Neural crest cell (in vitro differentiated cells): ENCODE results near the gene TMEM150A. TPM values are rescaled to one million over a fixed set of nuclear protein-coding genes. Genes with fewer than 3 reads are reported as not detected.

Source experiments
- DNase-seq: peaks from one replicate; pipeline ENCODE4 v3.0.0; 2021; ENCODE audit warnings: low read depth, mixed read lengths, low spot score
- H3K27ac Mint-ChIP-seq: one replicate; pipeline ENCODE4 v1.8.0; 2021; ENCODE audit warnings: mild to moderate bottlenecking, mixed read lengths; ENCODE audit not compliant: unreplicated experiment
- H3K27me3 Mint-ChIP-seq: 2 replicates; pipeline ENCODE4 v1.8.0; 2021; ENCODE audit warnings: low read depth, mild to moderate bottlenecking, mixed read lengths
- H3K36me3 Mint-ChIP-seq: 2 replicates; pipeline ENCODE4 v1.8.0; 2021; ENCODE audit warnings: low read depth, mild to moderate bottlenecking, mixed read lengths
- H3K4me1 Mint-ChIP-seq: 2 replicates; pipeline ENCODE4 v1.8.0; 2021; ENCODE audit warnings: mixed read lengths
- H3K4me3 Mint-ChIP-seq: one replicate; pipeline ENCODE4 v1.8.0; 2021; ENCODE audit warnings: mild to moderate bottlenecking, mixed read lengths
- H3K9me3 Mint-ChIP-seq: 2 replicates; pipeline ENCODE4 v1.8.0; 2021; ENCODE audit warnings: mixed read lengths
- total RNA-seq: library from RNA; stranded (reverse); gene quantifications from 2 replicates; pipeline ENCODE4 v1.2.1, GENCODE V29; 2021
- TF ChIP-seq, protein P1 (sequence below): fragments of 200-600 bp; sonication (generic); conservative IDR thresholded peaks from 2 replicates; pipeline ENCODE4 v1.5.0; 2021; ENCODE audit warnings: antibody characterized with exemption, mild to moderate bottlenecking

The TMEM150A gene
- total RNA-seq, 1 donor from 2014 or later: 20.9 TPM

DNA sequence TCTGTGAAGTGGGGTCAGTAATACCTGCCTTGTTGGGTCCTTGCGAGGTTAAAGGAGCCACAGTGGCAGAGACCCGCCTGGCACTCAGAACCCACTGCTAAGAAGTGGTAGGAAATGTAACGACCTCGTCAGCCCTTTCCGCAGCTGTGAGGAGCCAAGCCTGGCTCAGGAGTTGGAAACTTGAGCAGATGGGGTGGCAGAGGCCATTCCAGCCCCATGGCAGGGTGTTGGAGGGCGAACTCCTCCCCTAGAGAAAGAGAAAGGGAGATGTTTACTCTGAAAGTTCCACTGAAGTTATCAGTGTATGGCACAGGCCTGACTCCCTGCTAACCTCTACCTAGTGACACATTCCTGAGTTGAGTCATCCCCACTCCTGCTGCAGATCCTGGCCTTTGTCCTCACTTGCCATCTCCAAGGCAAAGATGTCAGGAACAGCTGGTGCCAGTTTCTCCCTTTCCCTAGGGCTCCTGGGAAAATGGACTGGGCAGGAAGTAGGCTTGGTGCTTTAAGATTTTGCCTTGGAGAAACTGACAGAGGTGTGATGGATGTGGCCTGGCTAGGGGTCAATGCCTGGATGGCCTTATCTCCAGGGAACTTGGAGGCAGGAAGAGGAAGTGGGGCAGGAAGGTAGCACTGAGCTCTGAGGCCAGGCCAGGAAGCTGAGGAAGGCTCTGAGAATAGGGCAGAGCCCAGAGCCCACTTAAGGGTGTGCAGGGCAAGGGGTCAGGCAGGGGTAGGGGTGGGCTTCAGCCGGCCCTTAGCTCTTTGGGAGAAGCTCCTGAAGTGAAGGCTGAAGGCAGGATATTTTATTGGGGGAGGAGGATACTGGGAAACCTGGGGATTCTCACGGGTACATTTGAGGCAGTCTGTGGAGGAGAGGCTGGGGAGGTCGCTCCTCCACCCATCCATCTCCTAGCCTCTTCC is 17.4 kb downstream of the TMEM150A start:
- no peak for DNase-seq
- H3K9me3 Mint-ChIP-seq: no peaks in the 10 kb centered on the region
- H3K27ac Mint-ChIP-seq: no peak overlapping the region
- peaks cover 5% of the 10 kb centered on the region for H3K27me3 Mint-ChIP-seq
- TF ChIP-seq, protein P1, sequence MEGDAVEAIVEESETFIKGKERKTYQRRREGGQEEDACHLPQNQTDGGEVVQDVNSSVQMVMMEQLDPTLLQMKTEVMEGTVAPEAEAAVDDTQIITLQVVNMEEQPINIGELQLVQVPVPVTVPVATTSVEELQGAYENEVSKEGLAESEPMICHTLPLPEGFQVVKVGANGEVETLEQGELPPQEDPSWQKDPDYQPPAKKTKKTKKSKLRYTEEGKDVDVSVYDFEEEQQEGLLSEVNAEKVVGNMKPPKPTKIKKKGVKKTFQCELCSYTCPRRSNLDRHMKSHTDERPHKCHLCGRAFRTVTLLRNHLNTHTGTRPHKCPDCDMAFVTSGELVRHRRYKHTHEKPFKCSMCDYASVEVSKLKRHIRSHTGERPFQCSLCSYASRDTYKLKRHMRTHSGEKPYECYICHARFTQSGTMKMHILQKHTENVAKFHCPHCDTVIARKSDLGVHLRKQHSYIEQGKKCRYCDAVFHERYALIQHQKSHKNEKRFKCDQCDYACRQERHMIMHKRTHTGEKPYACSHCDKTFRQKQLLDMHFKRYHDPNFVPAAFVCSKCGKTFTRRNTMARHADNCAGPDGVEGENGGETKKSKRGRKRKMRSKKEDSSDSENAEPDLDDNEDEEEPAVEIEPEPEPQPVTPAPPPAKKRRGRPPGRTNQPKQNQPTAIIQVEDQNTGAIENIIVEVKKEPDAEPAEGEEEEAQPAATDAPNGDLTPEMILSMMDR: no peak
- no peak overlapping the region for H3K4me3 Mint-ChIP-seq
- peaks cover 24% of the 10 kb centered on the region for H3K4me1 Mint-ChIP-seq
- H3K36me3 Mint-ChIP-seq: no peaks in the 10 kb centered on the region

GRCh38 chr2:85584354-85584856 is 18.1 kb downstream of the TMEM150A start, which contains the start of gene VAMP5:
Gene VAMP5, plus strand, starts transcription at chr2:85584431. Its CDS starts 60 bp downstream, at chr2:85584491.
- Mint-ChIP-seq H3K4me1 (peaks cover 28% of the 10 kb centered on the region), H3K9me3 (no peaks in the 10 kb centered on the region), H3K36me3 (no peaks in the 10 kb centered on the region), H3K4me3 (no peak within 1 kb of the TSS), H3K27me3 (peaks cover 5% of the 10 kb centered on the region), H3K27ac (no peak within 1 kb of the TSS)
- no peak for DNase-seq
- TF ChIP-seq, protein P1: no peak

GRCh38 chr2:85583667-85584353 is 18.7 kb downstream of the TMEM150A start:
- H3K27ac Mint-ChIP-seq: no peak overlapping the region
- TF ChIP-seq, protein P1: no peak
- no peak for DNase-seq
- no peak overlapping the region for H3K4me3 Mint-ChIP-seq
- H3K27me3 Mint-ChIP-seq: peaks cover 10% of the 10 kb centered on the region
- no peaks in the 10 kb centered on the region for H3K36me3 Mint-ChIP-seq
- no peaks in the 10 kb centered on the region for H3K9me3 Mint-ChIP-seq
- H3K4me1 Mint-ChIP-seq: peaks cover 34% of the 10 kb centered on the region

DNA sequence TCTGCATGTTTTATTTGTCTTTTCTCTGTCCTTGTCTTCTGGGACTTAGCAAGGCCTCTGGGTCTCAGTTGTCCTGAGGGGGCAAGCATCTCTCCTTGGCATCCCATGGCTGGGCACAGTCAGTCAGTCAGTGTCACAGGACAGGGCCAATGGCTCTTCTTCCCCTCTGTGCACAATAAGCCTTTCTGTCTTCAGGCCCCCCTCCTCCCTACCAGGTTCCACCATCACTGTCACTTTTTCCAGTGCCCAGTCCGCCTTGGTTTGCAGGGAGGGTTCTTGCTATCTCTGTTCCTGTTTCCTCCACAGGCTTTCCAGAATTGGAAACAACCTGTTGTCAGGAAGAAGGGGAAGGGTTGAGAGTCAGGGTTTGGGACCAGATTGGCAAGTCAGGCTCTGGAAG is 20.0 kb downstream of the TMEM150A start:
- TF ChIP-seq, protein P1: no peak
- Mint-ChIP-seq H3K27ac (no peak overlapping the region), H3K36me3 (no peaks in the 10 kb centered on the region), H3K9me3 (no peaks in the 10 kb centered on the region), H3K4me1 (peaks cover 33% of the 10 kb centered on the region), H3K27me3 (peaks cover 14% of the 10 kb centered on the region), H3K4me3 (no peak overlapping the region)
- no peak for DNase-seq

GRCh38 chr2:85580206-85580605 is 22.3 kb downstream of the TMEM150A start:
- Mint-ChIP-seq H3K4me3 (no peak overlapping the region), H3K27me3 (peaks cover 16% of the 10 kb centered on the region), H3K36me3 (no peaks in the 10 kb centered on the region), H3K4me1 (peaks cover 30% of the 10 kb centered on the region), H3K9me3 (no peaks in the 10 kb centered on the region), H3K27ac (no peak overlapping the region)
- no peak for DNase-seq
- TF ChIP-seq, protein P1: no peak
